ENCODE measurements around the gene NEFH.

The NEFH gene

GRCh38 chr22:29459773-29460172 lies 20.2 kb upstream of the NEFH start:
- no peaks in the 10 kb centered on the region for H3K9me3 ChIP-seq (ENCODE audit: control insufficient read depth, low read length)
- no peaks in the 10 kb centered on the region for H3K36me3 ChIP-seq (ENCODE audit: control insufficient read depth, insufficient read depth, low read length)
- H3K4me1 ChIP-seq (ENCODE audit: control insufficient read depth, insufficient read depth, low read length, poor library complexity, severe bottlenecking), result no peaks in the 10 kb centered on the region
- no peaks in the 10 kb centered on the region for H3K27me3 ChIP-seq (replicated peaks; ENCODE audit: control insufficient read depth, insufficient read depth, low read length, poor library complexity, severe bottlenecking)
- no peak overlapping the region for H3K4me3 ChIP-seq (ENCODE audit: insufficient read depth, low read depth, low read length, poor library complexity, severe bottlenecking)
- H3K27ac ChIP-seq (ENCODE audit: insufficient read depth, low read length, poor library complexity, severe bottlenecking), result no peak overlapping the region
- no peak for DNase-seq

GRCh38 chr22:29461263-29461662 lies 18.8 kb upstream of the NEFH start:
- no peak for DNase-seq
- Histone ChIP-seq H3K36me3 (ENCODE audit: control insufficient read depth, insufficient read depth, low read length) (no peaks in the 10 kb centered on the region), H3K4me1 (ENCODE audit: control insufficient read depth, insufficient read depth, low read length, poor library complexity, severe bottlenecking) (no peaks in the 10 kb centered on the region), H3K9me3 (ENCODE audit: control insufficient read depth, low read length) (no peaks in the 10 kb centered on the region), H3K4me3 (ENCODE audit: insufficient read depth, low read depth, low read length, poor library complexity, severe bottlenecking) (no peak overlapping the region), H3K27me3 (replicated peaks; ENCODE audit: control insufficient read depth, insufficient read depth, low read length, poor library complexity, severe bottlenecking) (no peaks in the 10 kb centered on the region), H3K27ac (ENCODE audit: insufficient read depth, low read length, poor library complexity, severe bottlenecking) (no peak overlapping the region)

GRCh38 chr22:29463629-29464028 lies 16.4 kb upstream of the NEFH start:
- H3K27me3 ChIP-seq (replicated peaks; ENCODE audit: control insufficient read depth, insufficient read depth, low read length, poor library complexity, severe bottlenecking), result no peaks in the 10 kb centered on the region
- no peaks in the 10 kb centered on the region for H3K4me1 ChIP-seq (ENCODE audit: control insufficient read depth, insufficient read depth, low read length, poor library complexity, severe bottlenecking)
- no peak overlapping the region for H3K27ac ChIP-seq (ENCODE audit: insufficient read depth, low read length, poor library complexity, severe bottlenecking)

GRCh38 chr22:29464581-29464980 lies 15.4 kb upstream of the NEFH start:
- Histone ChIP-seq H3K27me3 (replicated peaks; ENCODE audit: control insufficient read depth, insufficient read depth, low read length, poor library complexity, severe bottlenecking) (no peaks in the 10 kb centered on the region), H3K9me3 (ENCODE audit: control insufficient read depth, low read length) (no peaks in the 10 kb centered on the region), H3K27ac (ENCODE audit: insufficient read depth, low read length, poor library complexity, severe bottlenecking) (no peak overlapping the region), H3K36me3 (ENCODE audit: control insufficient read depth, insufficient read depth, low read length) (no peaks in the 10 kb centered on the region), H3K4me1 (ENCODE audit: control insufficient read depth, insufficient read depth, low read length, poor library complexity, severe bottlenecking) (no peaks in the 10 kb centered on the region), H3K4me3 (ENCODE audit: insufficient read depth, low read depth, low read length, poor library complexity, severe bottlenecking) (no peak overlapping the region)
- DNase-seq, result no peak

More at GRCh38 chr22:29463629-29464028, 16.4 kb upstream of the NEFH start:
- Histone ChIP-seq H3K9me3 (ENCODE audit: control insufficient read depth, low read length) (no peaks in the 10 kb centered on the region), H3K4me3 (ENCODE audit: insufficient read depth, low read depth, low read length, poor library complexity, severe bottlenecking) (no peak overlapping the region), H3K36me3 (ENCODE audit: control insufficient read depth, insufficient read depth, low read length) (no peaks in the 10 kb centered on the region)
- DNase-seq, result no peak

GRCh38 chr22:29469755-29470154 lies 10.3 kb upstream of the NEFH start:
- Histone ChIP-seq H3K27me3 (replicated peaks; ENCODE audit: control insufficient read depth, insufficient read depth, low read length, poor library complexity, severe bottlenecking) (no peaks in the 10 kb centered on the region), H3K36me3 (ENCODE audit: control insufficient read depth, insufficient read depth, low read length) (no peaks in the 10 kb centered on the region), H3K4me3 (ENCODE audit: insufficient read depth, low read depth, low read length, poor library complexity, severe bottlenecking) (peak overlapping the region; percentile 42), H3K4me1 (ENCODE audit: control insufficient read depth, insufficient read depth, low read length, poor library complexity, severe bottlenecking) (peaks cover 5% of the 10 kb centered on the region), H3K9me3 (ENCODE audit: control insufficient read depth, low read length) (no peaks in the 10 kb centered on the region), H3K27ac (ENCODE audit: insufficient read depth, low read length, poor library complexity, severe bottlenecking) (no peak overlapping the region)
- DNase-seq, result no peak

GRCh38 chr22:29470159-29470855 lies 9.7 kb upstream of the NEFH start:
- Histone ChIP-seq H3K36me3 (ENCODE audit: control insufficient read depth, insufficient read depth, low read length) (no peaks in the 10 kb centered on the region), H3K4me1 (ENCODE audit: control insufficient read depth, insufficient read depth, low read length, poor library complexity, severe bottlenecking) (peaks cover 5% of the 10 kb centered on the region), H3K4me3 (ENCODE audit: insufficient read depth, low read depth, low read length, poor library complexity, severe bottlenecking) (peak overlapping the region; percentile 42), H3K27ac (ENCODE audit: insufficient read depth, low read length, poor library complexity, severe bottlenecking) (no peak overlapping the region), H3K27me3 (replicated peaks; ENCODE audit: control insufficient read depth, insufficient read depth, low read length, poor library complexity, severe bottlenecking) (no peaks in the 10 kb centered on the region), H3K9me3 (ENCODE audit: control insufficient read depth, low read length) (no peaks in the 10 kb centered on the region)
- peak; percentile 27 to 54 (median 38) for DNase-seq

- Histone ChIP-seq H3K27ac (ENCODE audit: insufficient read depth, low read length, poor library complexity, severe bottlenecking) (no peak overlapping the region), H3K27me3 (replicated peaks; ENCODE audit: control insufficient read depth, insufficient read depth, low read length, poor library complexity, severe bottlenecking) (no peaks in the 10 kb centered on the region), H3K36me3 (ENCODE audit: control insufficient read depth, insufficient read depth, low read length) (no peaks in the 10 kb centered on the region), H3K4me1 (ENCODE audit: control insufficient read depth, insufficient read depth, low read length, poor library complexity, severe bottlenecking) (peaks cover 5% of the 10 kb centered on the region), H3K9me3 (ENCODE audit: control insufficient read depth, low read length) (no peaks in the 10 kb centered on the region), H3K4me3 (ENCODE audit: insufficient read depth, low read depth, low read length, poor library complexity, severe bottlenecking) (no peak overlapping the region)
- no peak for DNase-seq
Measured at GRCh38 chr22:29473001-29473400, 7.0 kb upstream of the NEFH start.

GRCh38 chr22:29475550-29475949 lies 4.5 kb upstream of the NEFH start:
- Histone ChIP-seq H3K4me3 (ENCODE audit: insufficient read depth, low read depth, low read length, poor library complexity, severe bottlenecking) (no peak overlapping the region), H3K4me1 (ENCODE audit: control insufficient read depth, insufficient read depth, low read length, poor library complexity, severe bottlenecking) (peaks cover 4% of the 10 kb centered on the region), H3K9me3 (ENCODE audit: control insufficient read depth, low read length) (no peaks in the 10 kb centered on the region), H3K36me3 (ENCODE audit: control insufficient read depth, insufficient read depth, low read length) (no peaks in the 10 kb centered on the region), H3K27me3 (replicated peaks; ENCODE audit: control insufficient read depth, insufficient read depth, low read length, poor library complexity, severe bottlenecking) (peaks cover 9% of the 10 kb centered on the region), H3K27ac (ENCODE audit: insufficient read depth, low read length, poor library complexity, severe bottlenecking) (no peak overlapping the region)
- no peak for DNase-seq

GRCh38 chr22:29476116-29476515 lies 3.9 kb upstream of the NEFH start:
- Histone ChIP-seq H3K9me3 (ENCODE audit: control insufficient read depth, low read length) (no peaks in the 10 kb centered on the region), H3K4me3 (ENCODE audit: insufficient read depth, low read depth, low read length, poor library complexity, severe bottlenecking) (no peak overlapping the region), H3K4me1 (ENCODE audit: control insufficient read depth, insufficient read depth, low read length, poor library complexity, severe bottlenecking) (peaks cover 4% of the 10 kb centered on the region), H3K27ac (ENCODE audit: insufficient read depth, low read length, poor library complexity, severe bottlenecking) (no peak overlapping the region), H3K36me3 (ENCODE audit: control insufficient read depth, insufficient read depth, low read length) (no peaks in the 10 kb centered on the region), H3K27me3 (replicated peaks; ENCODE audit: control insufficient read depth, insufficient read depth, low read length, poor library complexity, severe bottlenecking) (peaks cover 9% of the 10 kb centered on the region)
- no peak for DNase-seq

- Histone ChIP-seq H3K9me3 (ENCODE audit: control insufficient read depth, low read length) (no peaks in the 10 kb centered on the region), H3K27ac (ENCODE audit: insufficient read depth, low read length, poor library complexity, severe bottlenecking) (no peak overlapping the region), H3K4me1 (ENCODE audit: control insufficient read depth, insufficient read depth, low read length, poor library complexity, severe bottlenecking) (peaks cover 4% of the 10 kb centered on the region), H3K27me3 (replicated peaks; ENCODE audit: control insufficient read depth, insufficient read depth, low read length, poor library complexity, severe bottlenecking) (peaks cover 12% of the 10 kb centered on the region), H3K36me3 (ENCODE audit: control insufficient read depth, insufficient read depth, low read length) (no peaks in the 10 kb centered on the region), H3K4me3 (ENCODE audit: insufficient read depth, low read depth, low read length, poor library complexity, severe bottlenecking) (no peak overlapping the region)
- no peak for DNase-seq
Measured at GRCh38 chr22:29477723-29478318, 2.2 kb upstream of the NEFH start.
